Endodermal cell (in vitro differentiated cells): ENCODE measurements around the gene CLCNKA. TPM values are rescaled to one million over a fixed set of nuclear protein-coding genes. Genes with fewer than 3 reads are reported as not detected.

Source experiments
- DNase-seq: peaks from one replicate; pipeline ENCODE4 v3.0.0-alpha.2; 2017
- H3K27ac ChIP-seq: 2 replicates; pipeline ENCODE4 v1.5.1; 2013; ENCODE audit warnings: mild to moderate bottlenecking, low read depth, low read length, moderate library complexity
- H3K27me3 ChIP-seq: 2 replicates; pipeline ENCODE4 v1.6.1; 2013; ENCODE audit warnings: mild to moderate bottlenecking, low read length, moderate library complexity; ENCODE audit not compliant: insufficient read depth, control insufficient read depth, poor library complexity, severe bottlenecking
- H3K36me3 ChIP-seq: 2 replicates; pipeline ENCODE4 v1.7.0; 2013; ENCODE audit warnings: mild to moderate bottlenecking, low read length, moderate library complexity; ENCODE audit not compliant: control insufficient read depth, insufficient read depth
- H3K4me1 ChIP-seq: one replicate; pipeline ENCODE4 v1.7.0; 2013; ENCODE audit warnings: low read length; ENCODE audit not compliant: control insufficient read depth, insufficient read depth
- H3K4me3 ChIP-seq: 2 replicates; pipeline ENCODE4 v1.5.1; 2013; ENCODE audit warnings: mild to moderate bottlenecking, low read length, moderate library complexity
- H3K9ac ChIP-seq: 2 replicates; pipeline ENCODE4 v1.6.1; 2013; ENCODE audit warnings: mild to moderate bottlenecking, low read length, moderate library complexity; ENCODE audit not compliant: poor library complexity, severe bottlenecking; ENCODE audit errors: extremely low read depth
- H3K9me3 ChIP-seq: 2 replicates; pipeline ENCODE4 v1.6.1; 2013; ENCODE audit warnings: mild to moderate bottlenecking, low read length, moderate library complexity; ENCODE audit not compliant: control insufficient read depth
- H3K27ac Mint-ChIP-seq: 2 replicates; pipeline ENCODE4 v1.8.0; 2020; ENCODE audit warnings: mixed read lengths
- H3K27me3 Mint-ChIP-seq: 2 replicates; pipeline ENCODE4 v1.8.0; 2021; ENCODE audit warnings: mild to moderate bottlenecking, mixed read lengths; ENCODE audit not compliant: insufficient read depth
- H3K36me3 Mint-ChIP-seq: 2 replicates; pipeline ENCODE4 v1.8.0; 2020; ENCODE audit warnings: low read depth, mixed read lengths
- H3K4me1 Mint-ChIP-seq: 2 replicates; pipeline ENCODE4 v1.8.0; 2020; ENCODE audit warnings: mixed read lengths
- H3K4me3 Mint-ChIP-seq: 2 replicates; pipeline ENCODE4 v1.8.0; 2020; ENCODE audit warnings: mild to moderate bottlenecking, moderate library complexity, mixed read lengths
- H3K9me3 Mint-ChIP-seq: 2 replicates; pipeline ENCODE4 v1.8.0; 2020; ENCODE audit warnings: mild to moderate bottlenecking, mixed read lengths
- WGBS, 2 experiments: methylation state at CpG; one replicate each; pipeline versions ENCODE4 v1.1.5 to v1.1.7; 2013; ENCODE audit warnings: missing lambda C conversion rate in 2 of 2, mixed read lengths in 1 of 2; ENCODE audit not compliant: insufficient coverage in 1 of 2, insufficient read length in 1 of 2; 5-methylcytosine and 5-hydroxymethylcytosine counted together
- total RNA-seq, 2 donors: library from RNA; stranded (reverse); fragmentation: NEBNext Ultra II Directional in 1 of 2; extraction: Animal tissue kit (Norgen Biotek cat#: 25700) in 1 of 2; gene quantifications; 2 replicates in 1 of 2; 3 replicates in 1 of 2; pipeline ENCODE4 v1.2.1, GENCODE V29; 2021
- TF ChIP-seq, protein P1 (sequence below): fragments of 200-600 bp; sonication (generic); conservative IDR thresholded peaks from 2 replicates; pipeline ENCODE4 v1.5.0; 2021; ENCODE audit warnings: antibody characterized with exemption, mild to moderate bottlenecking

CLCNKA gene
- total RNA-seq, 2 donors from 2014 or later, result 3.2 to 3.5 TPM

DNA sequence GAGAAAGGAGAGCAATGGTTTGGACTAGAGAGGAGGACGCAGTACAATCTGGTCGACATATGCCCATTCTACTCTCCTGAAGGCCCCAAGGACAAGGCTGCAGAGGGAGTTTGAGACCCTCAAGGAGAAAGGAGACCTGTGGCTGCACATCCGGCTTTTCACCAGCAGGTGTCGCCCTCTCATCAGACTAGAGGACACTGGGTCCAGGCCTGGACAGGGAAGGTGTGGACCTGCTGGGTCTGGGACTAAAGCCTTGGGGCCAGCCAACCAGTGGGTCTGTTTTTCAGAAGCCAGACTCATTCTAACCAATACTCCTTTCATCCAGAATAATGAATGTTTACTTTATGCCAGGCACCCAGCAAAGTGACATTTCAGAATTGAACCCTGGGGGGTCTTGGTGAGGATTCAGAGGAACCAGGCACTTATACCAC is 12.8 kb upstream of the CLCNKA start:
- Histone ChIP-seq H3K9me3 (no peaks in the 10 kb centered on the region), H3K4me3 (no peak overlapping the region), H3K9ac (no peak overlapping the region), H3K36me3 (no peaks in the 10 kb centered on the region), H3K27ac (no peak overlapping the region), H3K4me1 (peaks cover 3% of the 10 kb centered on the region), H3K27me3 (no peaks in the 10 kb centered on the region)
- no peak overlapping the region for H3K27ac Mint-ChIP-seq
- peak; percentile 98 for DNase-seq
- peaks cover 6% of the 10 kb centered on the region for H3K4me1 Mint-ChIP-seq
- 0% methylated on average over 4 of the region's 4 CpGs for WGBS, 2 experiments
- H3K9me3 Mint-ChIP-seq, result no peaks in the 10 kb centered on the region
- H3K27me3 Mint-ChIP-seq, result no peaks in the 10 kb centered on the region
- TF ChIP-seq, protein P1, sequence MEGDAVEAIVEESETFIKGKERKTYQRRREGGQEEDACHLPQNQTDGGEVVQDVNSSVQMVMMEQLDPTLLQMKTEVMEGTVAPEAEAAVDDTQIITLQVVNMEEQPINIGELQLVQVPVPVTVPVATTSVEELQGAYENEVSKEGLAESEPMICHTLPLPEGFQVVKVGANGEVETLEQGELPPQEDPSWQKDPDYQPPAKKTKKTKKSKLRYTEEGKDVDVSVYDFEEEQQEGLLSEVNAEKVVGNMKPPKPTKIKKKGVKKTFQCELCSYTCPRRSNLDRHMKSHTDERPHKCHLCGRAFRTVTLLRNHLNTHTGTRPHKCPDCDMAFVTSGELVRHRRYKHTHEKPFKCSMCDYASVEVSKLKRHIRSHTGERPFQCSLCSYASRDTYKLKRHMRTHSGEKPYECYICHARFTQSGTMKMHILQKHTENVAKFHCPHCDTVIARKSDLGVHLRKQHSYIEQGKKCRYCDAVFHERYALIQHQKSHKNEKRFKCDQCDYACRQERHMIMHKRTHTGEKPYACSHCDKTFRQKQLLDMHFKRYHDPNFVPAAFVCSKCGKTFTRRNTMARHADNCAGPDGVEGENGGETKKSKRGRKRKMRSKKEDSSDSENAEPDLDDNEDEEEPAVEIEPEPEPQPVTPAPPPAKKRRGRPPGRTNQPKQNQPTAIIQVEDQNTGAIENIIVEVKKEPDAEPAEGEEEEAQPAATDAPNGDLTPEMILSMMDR, result peak; percentile 98
- H3K36me3 Mint-ChIP-seq, result no peaks in the 10 kb centered on the region
- H3K4me3 Mint-ChIP-seq, result no peak overlapping the region

- WGBS, 2 experiments, result 92% methylated on average over 11 of the region's 11 CpGs
- Mint-ChIP-seq H3K4me1 (peaks cover 9% of the 10 kb centered on the region), H3K27me3 (no peaks in the 10 kb centered on the region), H3K36me3 (no peaks in the 10 kb centered on the region), H3K9me3 (no peaks in the 10 kb centered on the region), H3K4me3 (no peak overlapping the region), H3K27ac (no peak overlapping the region)
- Histone ChIP-seq H3K27me3 (no peaks in the 10 kb centered on the region), H3K27ac (no peak overlapping the region), H3K4me3 (no peak overlapping the region), H3K4me1 (no peaks in the 10 kb centered on the region), H3K36me3 (no peaks in the 10 kb centered on the region), H3K9ac (no peak overlapping the region), H3K9me3 (no peaks in the 10 kb centered on the region)
- DNase-seq, result no peak
- TF ChIP-seq, protein P1, result no peak
Observed at GRCh38 chr1:16009678-16010077, 12.2 kb upstream of the CLCNKA start.

- Histone ChIP-seq H3K9me3 (no peaks in the 10 kb centered on the region), H3K4me3 (no peak overlapping the region), H3K36me3 (no peaks in the 10 kb centered on the region), H3K27ac (no peak overlapping the region), H3K9ac (no peak overlapping the region), H3K4me1 (no peaks in the 10 kb centered on the region), H3K27me3 (no peaks in the 10 kb centered on the region)
- no peak overlapping the region for H3K4me3 Mint-ChIP-seq
- TF ChIP-seq, protein P1, result no peak
- no peak overlapping the region for H3K27ac Mint-ChIP-seq
- no peaks in the 10 kb centered on the region for H3K27me3 Mint-ChIP-seq
- no peaks in the 10 kb centered on the region for H3K36me3 Mint-ChIP-seq
- 88 to 93% methylated on average over 3 of the region's 3 CpGs for WGBS, 2 experiments
- H3K4me1 Mint-ChIP-seq, result peaks cover 10% of the 10 kb centered on the region
- no peak for DNase-seq
- H3K9me3 Mint-ChIP-seq, result no peaks in the 10 kb centered on the region
Observed at GRCh38 chr1:16010837-16011236, 11.0 kb upstream of the CLCNKA start.
